Transverse colon (tissue), 4 donors: Measurements from ENCODE around the gene INPP4B. TPM values are rescaled to one million over a fixed set of nuclear protein-coding genes. Genes with fewer than 3 reads are reported as not detected.

ENCODE experiments used
- DNase-seq: peaks from one replicate; pipeline ENCODE4 v3.0.0-alpha.2; 2019
- H3K27ac ChIP-seq, 4 donors: fragments of 200-600 bp; sonication (generic); 2 replicates each; pipeline ENCODE4 v1.5.1; 2016 to 2018; ENCODE audit warnings: inconsistent platforms in 4 of 4
- H3K27me3 ChIP-seq: fragments of 200-600 bp; sonication (generic); 2 replicates; pipeline ENCODE4 v1.5.1; 2017; ENCODE audit warnings: inconsistent platforms
- H3K36me3 ChIP-seq, 4 donors: fragments of 200-600 bp; sonication (generic); 2 replicates each; pipeline ENCODE4 v1.5.1; 2017 to 2019; ENCODE audit warnings: inconsistent platforms in 4 of 4
- H3K4me1 ChIP-seq, 4 donors: fragments of 200-600 bp; sonication (generic); 2 replicates each; pipeline ENCODE4 v1.5.1; 2017 to 2020; ENCODE audit warnings: inconsistent platforms in 4 of 4
- H3K4me3 ChIP-seq, 4 donors: fragments of 200-600 bp; sonication (generic); 1 replicate in 1 of 4; 2 replicates in 3 of 4; pipeline versions ENCODE4 v1.5.1 to v1.6.1; 2017 to 2019; ENCODE audit warnings: inconsistent platforms in 4 of 4
- H3K9me3 ChIP-seq, 2 donors: fragments of 200-600 bp; sonication (generic); 2 replicates each; pipeline ENCODE4 v1.5.1; 2017 to 2019; ENCODE audit warnings: inconsistent platforms in 2 of 2
- CTCF ChIP-seq, 5 experiments: fragments of 200-600 bp in 3 of 5; fragments of 450-650 bp in 2 of 5; sonication (generic) in 3 of 5; IDR thresholded peaks; 1 replicate in 2 of 5; 2 replicates in 3 of 5; pipeline ENCODE4 v1.5.1; 2016 to 2017; ENCODE audit warnings: antibody characterized with exemption in 5 of 5, inconsistent platforms in 3 of 5, mild to moderate bottlenecking in 2 of 5, moderate library complexity in 1 of 5
- EP300 ChIP-seq: sonication (generic); formaldehyde crosslinking; IDR thresholded peaks from one replicate; pipeline ENCODE4 v1.6.1; 2017; ENCODE audit warnings: antibody characterized with exemption, low read depth
- POLR2A ChIP-seq: fragments of 450-650 bp; IDR thresholded peaks from one replicate; pipeline ENCODE4 v1.6.1; 2016; ENCODE audit warnings: antibody characterized with exemption, mild to moderate bottlenecking, moderate library complexity
- POLR2AphosphoS5 ChIP-seq, 3 donors: sonication (generic); formaldehyde crosslinking; IDR thresholded peaks; one replicate each; pipeline ENCODE4 v1.6.1; 2016; ENCODE audit warnings: antibody characterized with exemption in 3 of 3
- WGBS, 2 donors: methylation state at CpG; one replicate each; pipeline ENCODE4 v1.1.5; 2018; ENCODE audit warnings: low coverage in 1 of 2; 5-methylcytosine and 5-hydroxymethylcytosine counted together
- in situ Hi-C, 4 donors: fragments of 200-750 bp; cut with MboI; loops; one replicate each; pipeline versions ENCODE4 v1.15.0 to v1.15.1; 2017; ENCODE audit warnings: low sequenced_read_pairs in 3 of 4, low pct_ligation_motif_present in 1 of 4, low pct_unique_long_range_greater_than_20kb in 1 of 4
- intact Hi-C: fragments of 100-400 bp; cut with DNase I; formaldehyde crosslinking; loops from one replicate; pipeline ENCODE4 v1.15.1; 2023; ENCODE audit warnings: low total_unique reads
- total RNA-seq, 4 donors: library from RNA; depleted of rRNA; stranded (reverse); fragments of >200 nt; gene quantifications; one replicate each; pipeline ENCODE4 v1.1.0, GENCODE V29; 2016

The INPP4B gene
- total RNA-seq, 4 donors from 2014 or later: 18.3 to 33.8 (median 31.4) TPM

GRCh38 chr4:142567620-142568451, 278.3 kb downstream of the INPP4B start:
- H3K4me3 ChIP-seq: peak overlapping the region in 2 of 4 donors; percentile 7 to 17
- H3K36me3 ChIP-seq: no peaks in the 10 kb centered on the region
- TF ChIP-seq POLR2A (peak; percentile 35), POLR2AphosphoS5 (IDR thresholded peaks at IDR 0.05) (peak in 2 of 3 donors; percentile 13 to 25), EP300 (no peak), CTCF (IDR thresholded peaks at IDR 0.05) (no peak)
- H3K9me3 ChIP-seq: no peaks in the 10 kb centered on the region
- in situ Hi-C loops: no loop called here
- peaks cover 0 to 25% (median 7%) of the 10 kb centered on the region in 4 donors for H3K4me1 ChIP-seq
- 21% methylated on average over 4 of the region's 4 CpGs for WGBS, 2 donors
- H3K27ac ChIP-seq: peak overlapping the region; percentile 66 to 81 (median 78)
- intact Hi-C loops: no loop called here
- peak; percentile 28 for DNase-seq
- no peaks in the 10 kb centered on the region for H3K27me3 ChIP-seq

GRCh38 chr4:142567199-142567598, 278.9 kb downstream of the INPP4B start:
- 52 to 55% methylated on average over 5 of the region's 5 CpGs for WGBS, 2 donors
- no peak for TF ChIP-seq CTCF (IDR thresholded peaks at IDR 0.05)
- TF ChIP-seq POLR2A: peak; percentile 34
- peak in 2 of 3 donors; percentile 31 to 47 for TF ChIP-seq POLR2AphosphoS5 (IDR thresholded peaks at IDR 0.05)
- TF ChIP-seq EP300: no peak
- H3K9me3 ChIP-seq: no peaks in the 10 kb centered on the region
- peaks cover 0 to 25% (median 7%) of the 10 kb centered on the region in 4 donors for H3K4me1 ChIP-seq
- no peaks in the 10 kb centered on the region for H3K36me3 ChIP-seq
- intact Hi-C loops (no loop called here), in situ Hi-C loops (no loop called here)
- DNase-seq: peak; percentile 35
- peak overlapping the region; percentile 66 to 81 (median 78) for H3K27ac ChIP-seq
- H3K27me3 ChIP-seq: no peaks in the 10 kb centered on the region
- H3K4me3 ChIP-seq: peak overlapping the region in 1 of 4 donors; percentile 17

- Histone ChIP-seq H3K4me3 (peak overlapping the region in 1 of 4 donors; percentile 17), H3K4me1 (peaks cover 0 to 25% (median 7%) of the 10 kb centered on the region in 4 donors), H3K27ac (peak overlapping the region; percentile 66 to 81 (median 78)), H3K36me3 (no peaks in the 10 kb centered on the region), H3K9me3 (no peaks in the 10 kb centered on the region), H3K27me3 (no peaks in the 10 kb centered on the region)
- 75 to 88% methylated on average over 4 of the region's 4 CpGs for WGBS, 2 donors
- intact Hi-C loops (no loop called here), in situ Hi-C loops (no loop called here)
- DNase-seq: no peak
- TF ChIP-seq POLR2A (no peak), CTCF (IDR thresholded peaks at IDR 0.05) (no peak), POLR2AphosphoS5 (IDR thresholded peaks at IDR 0.05) (no peak), EP300 (no peak)
Observed at GRCh38 chr4:142566777-142567176, 279.3 kb downstream of the INPP4B start.

- Histone ChIP-seq H3K9me3 (no peaks in the 10 kb centered on the region), H3K36me3 (no peaks in the 10 kb centered on the region), H3K4me3 (peak overlapping the region in 3 of 4 donors; percentile 4 to 32 (median 7)), H3K27me3 (no peaks in the 10 kb centered on the region), H3K27ac (peak overlapping the region; percentile 25 to 81 (median 73)), H3K4me1 (peaks cover 0 to 25% (median 7%) of the 10 kb centered on the region in 4 donors)
- intact Hi-C loops (no loop called here), in situ Hi-C loops (no loop called here)
- TF ChIP-seq EP300 (no peak), POLR2AphosphoS5 (IDR thresholded peaks at IDR 0.05) (no peak), POLR2A (no peak), CTCF (IDR thresholded peaks at IDR 0.05) (no peak)
- no peak for DNase-seq
Observed at GRCh38 chr4:142566243-142566642, 279.9 kb downstream of the INPP4B start.
